Glomerular endothelial cell (primary cell): ENCODE measurements around the gene SSR4. TPM values are rescaled to one million over a fixed set of nuclear protein-coding genes. Genes with fewer than 3 reads are reported as not detected.
"Not testable (repeated sequence)": the region's sequence is repeated elsewhere in the genome, so short reads cannot be mapped to it uniquely, and the experiment has no call there.

Experiments
- DNase-seq: peaks from one replicate; pipeline ENCODE4 v3.0.0-alpha.2; 2011; ENCODE audit warnings: low read depth, low spot score; ENCODE audit errors: extremely low read depth
- total RNA-seq: library from RNA; depleted of rRNA; stranded (reverse); fragments of >200 nt; gene quantifications from 2 replicates; pipeline ENCODE4 v1.2.3, GENCODE V29; 2015

Gene SSR4
- total RNA-seq = 212 and 286 TPM in 2 replicates

- peak; percentile 45 for DNase-seq
Measured at GRCh38 chrX:153794018-153794896, at the start of gene SSR4, which contains the start of gene IDH3G. Gene SSR4 (plus strand): TSS chrX:153794668. CDS start chrX:153794688, 20 bp downstream. Gene IDH3G (minus strand): TSS chrX:153794375. CDS start chrX:153794326, 49 bp downstream.

DNA sequence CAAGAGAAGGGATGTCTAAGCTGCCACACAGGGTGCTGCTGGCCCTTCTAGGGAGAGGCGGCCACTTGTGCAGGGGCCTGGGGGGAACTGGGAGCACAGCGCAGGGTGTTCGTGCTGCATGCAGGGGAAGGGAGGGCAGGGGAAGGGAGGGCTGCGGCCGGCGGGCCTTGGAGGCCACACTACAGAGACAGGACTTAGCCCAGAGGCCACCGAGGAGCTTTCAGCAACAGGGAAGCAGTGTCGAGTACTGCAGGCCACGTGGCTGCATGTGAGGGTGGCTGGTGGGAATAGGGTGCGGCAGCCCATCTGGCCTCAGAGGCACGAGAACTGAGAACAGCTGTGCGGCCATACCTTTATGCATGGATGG, 49.4 kb upstream of the SSR4 start:
- not testable (repeated sequence) for DNase-seq

DNA sequence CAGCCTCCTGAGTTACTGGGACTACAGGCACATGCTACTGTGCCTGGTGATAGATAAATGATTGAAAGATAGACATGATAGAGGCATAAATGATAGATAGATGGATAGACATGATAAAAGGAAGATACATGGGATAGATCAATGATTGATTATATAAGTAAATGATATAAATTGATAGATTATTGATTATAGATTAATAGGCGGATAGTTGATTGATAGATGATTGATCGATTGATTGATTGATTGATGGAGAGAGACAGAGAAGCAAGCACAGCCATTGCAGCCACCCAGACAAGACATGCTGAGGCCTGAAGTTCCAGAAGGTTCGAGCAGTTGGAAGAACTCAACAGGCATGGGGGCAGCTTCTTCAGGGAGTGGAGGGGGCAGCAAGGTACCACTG, 48.1 kb upstream of the SSR4 start:
- DNase-seq = no peak

- DNase-seq = not testable (repeated sequence)
Measured at GRCh38 chrX:153746991-153747390, 47.5 kb upstream of the SSR4 start.

DNA sequence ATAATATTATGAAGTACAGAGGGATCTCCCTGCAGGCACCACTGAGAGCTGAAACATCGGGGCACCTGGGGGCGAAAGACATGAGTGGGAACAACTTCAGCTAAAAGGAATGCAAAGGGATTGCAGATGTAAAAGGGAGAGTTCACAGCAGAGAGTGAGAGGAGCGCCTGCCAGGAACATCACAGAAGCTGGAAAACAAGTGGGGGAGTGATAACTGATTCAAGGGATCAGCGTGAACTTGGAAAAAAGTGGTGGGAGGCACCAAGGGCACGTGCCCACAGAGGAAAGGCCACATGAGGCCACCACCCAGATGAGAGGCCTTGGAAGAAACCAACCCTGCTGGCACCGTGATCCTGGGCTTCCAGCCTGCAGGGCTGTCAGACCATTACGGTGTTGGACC, 45.5 kb upstream of the SSR4 start:
- DNase-seq = not testable (repeated sequence)

- DNase-seq = no peak
Measured at GRCh38 chrX:153750127-153750774, 44.2 kb upstream of the SSR4 start.

GRCh38 chrX:153755136-153755535, 39.3 kb upstream of the SSR4 start:
- no peak for DNase-seq

DNA sequence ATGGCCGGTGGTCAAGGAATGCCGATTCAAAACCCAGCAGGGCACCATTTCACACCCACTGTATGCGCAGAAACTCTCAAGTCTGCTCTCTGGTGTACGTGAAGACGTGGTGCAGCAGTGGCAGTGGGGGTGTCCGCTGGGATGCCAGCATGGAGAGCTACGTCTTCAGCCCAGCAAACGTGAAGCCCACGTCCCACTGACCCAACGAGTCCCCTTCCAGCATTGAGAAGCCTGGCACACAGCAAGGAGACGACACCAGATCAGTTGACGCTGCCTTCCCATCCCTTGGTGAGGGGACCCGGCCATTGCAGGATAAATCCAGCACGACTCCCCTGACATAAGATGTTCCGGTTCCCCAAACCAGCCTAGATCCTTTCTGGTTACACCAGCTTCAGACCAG, 32.6 kb upstream of the SSR4 start:
- no peak for DNase-seq

DNA sequence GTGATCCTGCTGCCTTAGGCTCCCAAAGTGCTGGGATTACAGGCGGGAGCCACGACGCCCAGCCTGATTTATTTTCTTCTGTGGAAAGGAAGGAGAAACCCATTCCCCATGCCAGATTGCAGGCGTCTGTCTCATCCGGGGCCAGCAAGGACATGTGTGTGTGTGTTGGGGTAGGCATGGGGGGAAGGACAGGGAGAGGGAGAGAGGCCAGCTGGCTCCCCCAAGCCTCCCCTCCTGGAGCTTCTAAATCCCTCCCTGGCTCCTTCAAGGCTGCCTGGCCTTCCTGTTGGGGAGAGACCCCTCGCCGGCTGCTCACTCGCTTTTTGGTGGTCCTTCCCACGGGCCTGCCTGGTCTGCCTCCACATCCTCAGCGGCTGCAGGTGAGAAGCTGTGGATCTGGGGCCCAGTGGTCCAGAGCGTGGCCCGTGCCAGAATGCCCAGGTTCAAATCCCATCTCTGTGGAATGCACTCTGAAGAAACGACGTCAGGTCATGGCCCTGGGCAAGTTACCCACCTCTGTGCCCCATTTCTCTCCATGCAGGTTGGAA, 31.8 kb upstream of the SSR4 start:
- DNase-seq = no peak

- DNase-seq = no peak
Measured at GRCh38 chrX:153763298-153763932, 31.1 kb upstream of the SSR4 start.

- no peak for DNase-seq
Measured at GRCh38 chrX:153763989-153764755, 30.3 kb upstream of the SSR4 start, which contains the start of gene PLXNB3. Gene PLXNB3 (plus strand): TSS chrX:153764249. CDS start chrX:153765536, 1,287 bp downstream.

GRCh38 chrX:153764786-153765137, 29.7 kb upstream of the SSR4 start:
- DNase-seq = no peak

GRCh38 chrX:153765138-153766079, 29.1 kb upstream of the SSR4 start:
- DNase-seq = no peak

DNA sequence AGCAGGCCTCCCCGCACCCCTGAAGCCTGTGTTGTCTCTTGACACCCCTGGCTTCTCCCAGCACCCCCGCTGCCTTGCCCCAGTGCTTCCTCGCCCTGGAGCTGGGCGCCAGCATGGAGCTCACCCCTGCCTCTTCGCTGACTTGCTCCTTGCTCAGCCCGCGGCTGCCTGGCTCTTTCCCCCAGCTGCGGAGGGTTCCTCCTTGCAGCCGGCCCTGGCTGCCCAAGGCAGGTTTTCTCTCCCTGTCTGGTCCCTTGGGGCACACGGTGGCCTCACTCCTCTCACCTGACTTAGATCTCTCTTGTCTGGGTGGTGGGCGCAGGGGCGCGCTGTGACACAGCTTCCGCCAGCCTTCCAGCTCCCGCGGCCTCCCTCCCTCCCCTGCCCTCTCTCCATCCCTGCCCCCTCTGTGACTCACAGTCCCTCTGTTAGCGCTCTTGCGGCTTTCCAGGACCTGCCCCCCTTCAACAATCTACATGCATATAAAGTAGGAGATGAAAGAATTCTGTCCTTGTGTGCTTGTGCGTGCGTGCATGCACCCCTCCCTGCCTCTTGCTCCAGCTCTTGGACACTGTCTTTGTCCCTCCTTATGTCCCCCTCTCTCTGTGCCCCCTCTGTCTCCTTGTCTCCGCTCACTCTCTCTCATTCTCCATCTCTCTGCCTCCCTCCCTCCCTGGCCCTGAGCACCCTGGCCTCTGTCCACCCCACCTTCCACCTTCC, 28.2 kb upstream of the SSR4 start:
- no peak for DNase-seq

GRCh38 chrX:153766871-153767673, 27.4 kb upstream of the SSR4 start:
- no peak for DNase-seq

DNA sequence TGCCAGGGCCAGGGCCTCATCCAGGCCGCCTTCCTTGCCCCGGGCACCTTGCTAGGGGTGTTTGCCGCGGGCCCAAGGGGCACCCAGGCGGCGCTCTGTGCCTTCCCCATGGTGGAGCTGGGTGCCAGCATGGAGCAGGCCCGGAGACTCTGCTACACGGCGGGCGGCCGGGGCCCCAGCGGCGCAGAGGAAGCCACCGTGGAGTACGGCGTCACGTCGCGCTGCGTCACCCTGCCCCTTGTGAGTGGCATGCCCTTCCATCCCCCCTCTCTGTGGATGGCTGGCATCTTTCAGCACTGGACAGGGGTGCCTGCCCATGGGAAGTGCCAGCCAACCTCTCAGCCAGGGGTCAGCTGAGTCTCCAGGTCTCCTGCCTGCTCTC, 26.8 kb upstream of the SSR4 start:
- no peak for DNase-seq

DNA sequence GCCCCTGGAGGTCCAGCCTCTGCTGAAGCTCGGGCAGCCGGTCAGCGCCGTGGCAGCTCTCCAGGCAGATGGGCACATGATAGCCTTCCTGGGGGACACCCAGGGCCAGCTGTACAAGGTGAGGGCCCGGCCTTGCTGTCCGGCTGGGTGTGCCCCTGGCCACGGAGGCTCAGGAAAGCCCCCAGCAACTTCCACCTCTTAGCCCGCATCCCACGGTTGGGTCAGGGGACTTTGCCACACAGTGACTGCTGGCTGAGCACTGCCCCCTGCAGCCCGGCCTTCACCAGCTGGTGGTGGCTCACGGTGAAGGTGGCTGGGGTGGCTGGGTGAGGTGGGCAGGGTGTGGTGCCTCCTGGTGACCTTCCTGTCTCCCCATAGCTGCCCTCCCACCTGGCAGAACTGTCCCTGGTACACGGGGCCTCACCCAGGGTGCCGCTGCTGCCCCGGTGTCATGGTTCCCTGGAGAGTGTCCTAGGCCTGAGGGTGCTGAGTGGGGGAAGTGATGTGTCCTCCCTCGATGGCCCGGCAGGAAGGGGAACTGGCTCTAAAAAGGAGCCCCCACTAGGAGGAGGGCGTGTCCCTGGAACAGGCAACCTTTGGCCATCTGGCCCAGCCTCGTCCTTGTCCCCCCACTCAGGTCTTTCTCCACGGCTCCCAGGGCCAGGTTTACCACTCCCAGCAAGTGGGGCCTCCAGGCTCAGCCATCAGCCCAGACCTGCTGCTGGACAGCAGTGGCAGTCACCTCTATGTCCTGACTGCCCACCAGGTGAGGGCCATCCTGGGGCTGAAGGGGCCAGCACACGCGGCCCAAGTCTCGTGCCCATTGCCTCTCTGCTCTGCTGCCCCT, 25.9 kb upstream of the SSR4 start:
- no peak for DNase-seq
